Trophoblast cell (in vitro differentiated cells and primary cell): ENCODE data around the gene PAQR4.
A peak's percentile ranks its signal among the peaks of the same experiment; 100 is the strongest.

Source experiments
- DNase-seq, 2 donors: peaks; one replicate each; pipeline ENCODE4 v3.0.0-alpha.2; 2016
- H2AFZ ChIP-seq: 2 replicates; pipeline ENCODE4 v1.6.1; 2013; ENCODE audit warnings: low read length, moderate library complexity, mild to moderate bottlenecking; ENCODE audit not compliant: insufficient read depth, poor library complexity
- H2AK5ac ChIP-seq: 2 replicates; pipeline ENCODE4 v1.6.1; 2013; ENCODE audit warnings: mild to moderate bottlenecking, low read length
- H2BK120ac ChIP-seq: 2 replicates; pipeline ENCODE4 v1.6.1; 2013; ENCODE audit warnings: low read length, mild to moderate bottlenecking, moderate library complexity; ENCODE audit not compliant: insufficient read depth, poor library complexity
- H2BK12ac ChIP-seq: 2 replicates; pipeline ENCODE4 v1.6.1; 2013; ENCODE audit warnings: mild to moderate bottlenecking, low read length, moderate library complexity
- H2BK5ac ChIP-seq: 2 replicates; pipeline ENCODE4 v1.6.1; 2013; ENCODE audit warnings: low read length, low read depth, moderate library complexity, mild to moderate bottlenecking; ENCODE audit not compliant: poor library complexity
- H3K14ac ChIP-seq: 2 replicates; pipeline ENCODE4 v1.6.1; 2013; ENCODE audit warnings: mild to moderate bottlenecking, low read length
- H3K18ac ChIP-seq: 2 replicates; pipeline ENCODE4 v1.6.1; 2013; ENCODE audit warnings: mild to moderate bottlenecking, low read length
- H3K23ac ChIP-seq: 2 replicates; pipeline ENCODE4 v1.6.1; 2013; ENCODE audit warnings: low read length
- H3K27ac ChIP-seq: 2 replicates; pipeline ENCODE4 v1.5.1; 2013; ENCODE audit warnings: low read depth, mild to moderate bottlenecking, inconsistent platforms, low read length, moderate library complexity
- H3K27me3 ChIP-seq: 2 replicates; pipeline ENCODE4 v1.6.1; 2013; ENCODE audit warnings: inconsistent platforms, mild to moderate bottlenecking, low read length, moderate library complexity; ENCODE audit not compliant: insufficient read depth
- H3K36me3 ChIP-seq, 2 experiments: 1 replicate in 1 of 2; 2 replicates in 1 of 2; pipeline ENCODE4 v1.6.1; 2013; ENCODE audit warnings: low read length in 2 of 2, mild to moderate bottlenecking in 2 of 2, moderate library complexity in 1 of 2; ENCODE audit not compliant: insufficient read depth in 2 of 2, control insufficient read depth in 1 of 2
- H3K4ac ChIP-seq: 2 replicates; pipeline ENCODE4 v1.6.1; 2013; ENCODE audit warnings: low read depth, mild to moderate bottlenecking, low read length, moderate library complexity
- H3K4me1 ChIP-seq, 2 experiments: 1 replicate in 1 of 2; 2 replicates in 1 of 2; pipeline ENCODE4 v1.6.1; 2013; ENCODE audit warnings: low read length in 2 of 2, mild to moderate bottlenecking in 2 of 2, moderate library complexity in 1 of 2; ENCODE audit not compliant: insufficient read depth in 2 of 2, control insufficient read depth in 1 of 2
- H3K4me2 ChIP-seq: 2 replicates; pipeline ENCODE4 v1.6.1; 2013; ENCODE audit warnings: inconsistent platforms, mild to moderate bottlenecking, low read length, moderate library complexity
- H3K4me3 ChIP-seq: 2 replicates; pipeline ENCODE4 v1.5.1; 2013; ENCODE audit warnings: mild to moderate bottlenecking, low read depth, low read length, inconsistent platforms
- H3K79me1 ChIP-seq: one replicate; pipeline ENCODE4 v1.6.1; 2013; ENCODE audit warnings: low read length
- H3K79me2 ChIP-seq: 2 replicates; pipeline ENCODE4 v1.6.1; 2013; ENCODE audit warnings: low read length, mild to moderate bottlenecking; ENCODE audit not compliant: control insufficient read depth, insufficient read depth, poor library complexity
- H3K9ac ChIP-seq: 2 replicates; pipeline ENCODE4 v1.6.1; 2013; ENCODE audit warnings: mild to moderate bottlenecking, low read length
- H3K9me3 ChIP-seq: 2 replicates; pipeline ENCODE4 v1.6.1; 2013; ENCODE audit warnings: low read depth, mild to moderate bottlenecking, control low read depth, inconsistent platforms, low read length; ENCODE audit not compliant: insufficient read depth
- H4K12ac ChIP-seq: 2 replicates; pipeline ENCODE4 v1.6.1; 2013; ENCODE audit warnings: low read depth, mild to moderate bottlenecking, low read length, moderate library complexity
- H4K8ac ChIP-seq: 2 replicates; pipeline ENCODE4 v1.6.1; 2013; ENCODE audit warnings: low read depth, mild to moderate bottlenecking, low read length, moderate library complexity
- H4K91ac ChIP-seq: one replicate; pipeline ENCODE4 v1.6.1; 2013; ENCODE audit warnings: low read depth, mild to moderate bottlenecking, low read length, moderate library complexity
- WGBS: extraction: QIAGEN DNeasy Blood & Tissue Kit; methylation state at CpG from one replicate; pipeline ENCODE4 v1.1.7; 2013; ENCODE audit warnings: missing lambda C conversion rate; ENCODE audit not compliant: insufficient read length, insufficient coverage; ENCODE audit errors: extremely low coverage; 5-methylcytosine and 5-hydroxymethylcytosine counted together

Gene PAQR4

DNA sequence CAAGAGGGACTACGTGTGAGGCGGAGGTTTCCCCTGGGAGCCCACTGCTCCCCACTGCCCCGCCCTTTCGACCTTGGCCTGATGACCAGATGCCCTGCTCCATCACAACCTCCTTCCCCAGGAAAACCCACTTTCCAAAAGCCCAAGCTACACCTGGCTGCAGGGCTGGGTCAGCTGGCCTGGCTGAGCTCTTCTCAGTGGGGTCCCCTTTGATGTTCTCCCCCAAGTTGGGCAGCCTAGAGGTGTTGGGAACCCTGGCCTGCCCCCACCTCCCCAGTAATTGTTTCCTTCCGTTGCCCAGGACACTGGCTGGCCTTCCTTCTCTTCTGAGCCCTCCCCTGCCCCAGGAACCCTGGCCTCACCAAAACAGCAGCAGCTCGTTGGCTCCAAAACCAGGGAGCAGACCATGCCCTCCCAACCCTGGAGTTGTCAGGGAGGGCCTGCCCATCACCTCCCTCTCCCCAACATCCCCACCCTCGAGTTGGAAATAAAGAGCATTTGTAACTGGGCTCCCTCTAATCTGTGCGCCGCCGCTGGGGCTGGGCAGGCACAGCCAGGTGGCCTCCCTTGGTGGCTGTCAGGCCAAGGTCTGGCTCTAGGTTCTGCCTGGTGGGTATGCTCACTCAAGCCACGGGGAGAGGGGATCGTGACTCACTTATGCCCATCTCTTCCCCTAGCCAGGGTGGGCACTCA, 45.0 kb downstream of the PAQR4 start:
- peak overlapping the region; percentile 17 for H3K18ac ChIP-seq
- H2BK5ac ChIP-seq = no peak overlapping the region
- no peak for DNase-seq
- H2BK120ac ChIP-seq = no peak overlapping the region
- H4K12ac ChIP-seq = no peak overlapping the region
- H2AFZ ChIP-seq = no peak overlapping the region
- no CpG with 5 or more reads among the region's 12 CpGs for WGBS
- H3K27me3 ChIP-seq = no peaks in the 10 kb centered on the region
- peaks cover 22% of the 10 kb centered on the region for H3K79me2 ChIP-seq
- no peak overlapping the region for H2AK5ac ChIP-seq
- H3K9me3 ChIP-seq = peaks cover 3% of the 10 kb centered on the region
- H2BK12ac ChIP-seq = peak overlapping the region; percentile 9
- no peak overlapping the region for H3K9ac ChIP-seq
- peaks cover 18 to 23% of the 10 kb centered on the region in 2 experiments for H3K36me3 ChIP-seq
- H3K4me3 ChIP-seq = no peak overlapping the region
- H4K8ac ChIP-seq = no peak overlapping the region
- H3K23ac ChIP-seq = no peak overlapping the region
- peaks cover 34 to 56% of the 10 kb centered on the region in 2 experiments for H3K4me1 ChIP-seq
- H3K79me1 ChIP-seq = peaks cover 36% of the 10 kb centered on the region
- no peak overlapping the region for H3K4me2 ChIP-seq
- H3K4ac ChIP-seq = no peak overlapping the region
- no peak overlapping the region for H3K27ac ChIP-seq
- H3K14ac ChIP-seq = no peak overlapping the region
- H4K91ac ChIP-seq = no peak overlapping the region

DNA sequence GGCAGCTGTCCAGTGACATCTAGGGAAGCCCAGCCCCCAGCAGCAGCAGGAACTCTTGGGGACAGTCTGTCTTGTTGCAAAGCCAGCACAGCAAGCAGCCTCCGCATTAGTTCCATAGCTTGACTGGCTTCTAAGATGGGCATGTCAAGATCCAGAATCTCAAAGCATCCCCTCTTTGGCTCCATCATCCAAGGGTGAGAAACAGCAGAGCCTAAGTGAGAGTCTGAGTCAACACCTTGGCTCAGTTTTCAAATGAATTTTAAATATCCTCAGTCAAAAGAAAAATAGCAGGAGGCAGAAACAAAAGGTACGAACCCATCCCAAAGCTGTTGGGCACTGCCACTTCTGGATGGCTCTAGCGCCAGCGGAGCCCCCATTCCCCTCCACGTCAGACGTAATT, 45.8 kb downstream of the PAQR4 start:
- H3K36me3 ChIP-seq = peaks cover 18 to 23% of the 10 kb centered on the region in 2 experiments
- no peak overlapping the region for H3K14ac ChIP-seq
- no peak overlapping the region for H2BK120ac ChIP-seq
- peaks cover 22% of the 10 kb centered on the region for H3K79me2 ChIP-seq
- no peaks in the 10 kb centered on the region for H3K27me3 ChIP-seq
- H3K9me3 ChIP-seq = peaks cover 3% of the 10 kb centered on the region
- no peak overlapping the region for H4K91ac ChIP-seq
- peak overlapping the region; percentile 9 for H3K4ac ChIP-seq
- no peak overlapping the region for H3K4me2 ChIP-seq
- no peak for DNase-seq
- no peak overlapping the region for H2AK5ac ChIP-seq
- H2BK5ac ChIP-seq = no peak overlapping the region
- H3K4me3 ChIP-seq = no peak overlapping the region
- no peak overlapping the region for H4K8ac ChIP-seq
- H3K18ac ChIP-seq = no peak overlapping the region
- H4K12ac ChIP-seq = no peak overlapping the region
- H3K9ac ChIP-seq = no peak overlapping the region
- WGBS = no CpG with 5 or more reads among the region's 6 CpGs
- H3K23ac ChIP-seq = no peak overlapping the region
- peaks cover 32% of the 10 kb centered on the region for H3K79me1 ChIP-seq
- no peak overlapping the region for H2BK12ac ChIP-seq
- no peak overlapping the region for H3K27ac ChIP-seq
- peaks cover 36 to 58% of the 10 kb centered on the region in 2 experiments for H3K4me1 ChIP-seq
- H2AFZ ChIP-seq = no peak overlapping the region

DNA sequence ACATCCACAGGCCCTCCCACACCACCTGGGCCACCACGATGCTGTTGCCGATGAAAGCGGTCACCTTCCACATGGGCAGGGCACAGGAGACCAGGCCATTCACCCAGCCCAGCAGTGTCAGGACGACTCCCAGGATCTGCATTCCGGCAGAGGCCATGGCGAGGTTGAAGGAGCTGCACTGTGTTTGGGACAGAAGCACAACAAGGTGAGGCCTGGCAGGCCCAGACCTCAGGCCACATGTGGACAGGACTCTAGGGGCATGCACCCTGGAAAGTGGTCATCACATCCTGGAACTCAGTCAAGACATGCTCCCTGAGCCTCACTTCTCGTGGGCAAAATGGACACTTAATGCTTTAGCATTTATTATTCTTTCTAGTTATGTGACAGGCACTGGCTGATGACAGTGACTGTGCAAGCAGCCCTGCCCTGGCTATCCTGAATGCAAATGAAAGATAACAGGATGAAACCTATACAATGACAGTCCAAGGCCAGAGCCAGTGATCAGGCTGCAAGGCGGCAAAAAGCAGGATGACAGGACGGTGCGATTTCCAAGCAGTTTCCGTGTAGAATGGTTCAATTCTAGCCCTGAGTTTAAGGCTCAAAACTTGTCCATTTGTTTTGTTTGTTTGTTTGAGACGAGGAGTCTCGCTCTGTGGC, 46.8 kb downstream of the PAQR4 start:
- H3K23ac ChIP-seq = no peak overlapping the region
- H4K91ac ChIP-seq = no peak overlapping the region
- DNase-seq = no peak
- H3K9me3 ChIP-seq = peaks cover 3% of the 10 kb centered on the region
- H2BK5ac ChIP-seq = no peak overlapping the region
- no peaks in the 10 kb centered on the region for H3K27me3 ChIP-seq
- H3K36me3 ChIP-seq = peaks cover 18 to 23% of the 10 kb centered on the region in 2 experiments
- H2AK5ac ChIP-seq = no peak overlapping the region
- peaks cover 30% of the 10 kb centered on the region for H3K79me1 ChIP-seq
- no peak overlapping the region for H3K4me3 ChIP-seq
- H3K4me2 ChIP-seq = peak overlapping the region; percentile 27
- H3K4ac ChIP-seq = peak overlapping the region; percentile 0
- no peak overlapping the region for H4K12ac ChIP-seq
- H2BK120ac ChIP-seq = no peak overlapping the region
- no peak overlapping the region for H3K18ac ChIP-seq
- no peak overlapping the region for H3K14ac ChIP-seq
- no peak overlapping the region for H3K9ac ChIP-seq
- H3K79me2 ChIP-seq = peaks cover 25% of the 10 kb centered on the region
- H3K4me1 ChIP-seq = peaks cover 32 to 50% of the 10 kb centered on the region in 2 experiments
- H2BK12ac ChIP-seq = no peak overlapping the region
- H2AFZ ChIP-seq = no peak overlapping the region
- H3K27ac ChIP-seq = no peak overlapping the region
- H4K8ac ChIP-seq = no peak overlapping the region
- WGBS = no CpG with 5 or more reads among the region's 13 CpGs

DNA sequence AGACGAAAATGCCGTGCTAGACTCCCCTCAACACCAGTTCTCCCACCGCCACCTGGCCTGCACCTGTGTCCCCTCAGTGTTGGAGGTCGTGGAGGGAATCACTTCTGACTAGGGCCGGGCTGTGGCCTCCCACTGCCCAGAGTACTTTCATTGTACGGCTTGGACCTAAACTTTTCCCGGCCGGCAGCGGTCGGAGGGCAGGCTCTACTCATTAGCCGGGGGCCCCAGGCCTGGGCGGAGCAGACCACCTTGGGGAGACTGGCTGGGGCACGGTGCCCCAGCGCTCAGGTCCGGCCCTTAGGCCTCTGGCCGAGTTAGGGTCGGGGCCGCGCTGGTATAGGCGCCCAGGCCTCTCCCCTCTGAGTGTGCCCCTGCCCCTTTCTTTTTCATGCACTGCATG, 48.2 kb downstream of the PAQR4 start:
- Histone ChIP-seq H2BK120ac (peak overlapping the region; percentile 86), H3K4me1 (peaks cover 28 to 41% of the 10 kb centered on the region in 2 experiments), H2BK12ac (peak overlapping the region; percentile 42), H3K79me1 (peaks cover 34% of the 10 kb centered on the region), H4K8ac (peak overlapping the region; percentile 57), H3K23ac (no peak overlapping the region), H3K27ac (peak overlapping the region; percentile 87), H3K79me2 (peaks cover 31% of the 10 kb centered on the region), H2AK5ac (peak overlapping the region; percentile 73), H3K4me2 (peak overlapping the region; percentile 66), H2AFZ (no peak overlapping the region), H3K27me3 (no peaks in the 10 kb centered on the region), H3K4ac (peak overlapping the region; percentile 93), H4K91ac (peak overlapping the region; percentile 97), H3K9me3 (peaks cover 3% of the 10 kb centered on the region), H3K14ac (peak overlapping the region; percentile 85), H3K4me3 (peak overlapping the region; percentile 98), H2BK5ac (peak overlapping the region; percentile 63), H3K9ac (peak overlapping the region; percentile 73), H4K12ac (peak overlapping the region; percentile 13), H3K18ac (peak overlapping the region; percentile 92), H3K36me3 (peaks cover 26 to 30% of the 10 kb centered on the region in 2 experiments)
- WGBS = no CpG with 5 or more reads among the region's 20 CpGs
- DNase-seq = no peak
